Peyer's patch (tissue), 4 donors: Measurements from ENCODE around the gene CTNNA2.

ENCODE experiments used
- POLR2A ChIP-seq, 2 donors: fragments of 450-650 bp; IDR thresholded peaks; one replicate each; pipeline ENCODE4 v1.5.1; 2017; ENCODE audit warnings: antibody characterized with exemption in 2 of 2, mild to moderate bottlenecking in 2 of 2, moderate library complexity in 2 of 2
- TF ChIP-seq, protein P1 (sequence below), 6 experiments: fragments of 450-650 bp in 4 of 6; fragments of 200-600 bp in 2 of 6; sonication (generic) in 1 of 6; IDR thresholded peaks; one replicate each; pipeline ENCODE4 v1.5.1; 2017 to 2019; ENCODE audit warnings: antibody characterized with exemption in 6 of 6, mild to moderate bottlenecking in 3 of 6, moderate library complexity in 1 of 6

DNA sequence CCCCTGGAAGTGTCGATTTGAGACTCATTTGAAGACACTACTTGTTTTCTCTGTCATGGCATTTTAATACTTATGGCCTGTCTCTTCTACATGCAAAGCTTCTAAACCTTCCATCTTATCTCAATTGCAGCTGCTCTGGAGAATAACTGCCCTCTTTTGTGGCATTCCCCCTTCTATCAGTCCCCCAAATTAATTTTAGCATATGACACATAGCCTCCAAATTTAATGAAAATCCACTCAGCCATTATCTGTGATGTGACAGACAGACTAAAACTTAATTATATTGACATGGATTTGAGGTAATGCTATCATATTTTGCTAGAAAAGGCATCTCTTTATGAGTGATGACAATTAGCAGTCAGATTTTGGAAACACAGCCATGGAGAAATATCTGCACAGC is 720.5 kb downstream of the CTNNA2 start:
- TF ChIP-seq, protein P1, sequence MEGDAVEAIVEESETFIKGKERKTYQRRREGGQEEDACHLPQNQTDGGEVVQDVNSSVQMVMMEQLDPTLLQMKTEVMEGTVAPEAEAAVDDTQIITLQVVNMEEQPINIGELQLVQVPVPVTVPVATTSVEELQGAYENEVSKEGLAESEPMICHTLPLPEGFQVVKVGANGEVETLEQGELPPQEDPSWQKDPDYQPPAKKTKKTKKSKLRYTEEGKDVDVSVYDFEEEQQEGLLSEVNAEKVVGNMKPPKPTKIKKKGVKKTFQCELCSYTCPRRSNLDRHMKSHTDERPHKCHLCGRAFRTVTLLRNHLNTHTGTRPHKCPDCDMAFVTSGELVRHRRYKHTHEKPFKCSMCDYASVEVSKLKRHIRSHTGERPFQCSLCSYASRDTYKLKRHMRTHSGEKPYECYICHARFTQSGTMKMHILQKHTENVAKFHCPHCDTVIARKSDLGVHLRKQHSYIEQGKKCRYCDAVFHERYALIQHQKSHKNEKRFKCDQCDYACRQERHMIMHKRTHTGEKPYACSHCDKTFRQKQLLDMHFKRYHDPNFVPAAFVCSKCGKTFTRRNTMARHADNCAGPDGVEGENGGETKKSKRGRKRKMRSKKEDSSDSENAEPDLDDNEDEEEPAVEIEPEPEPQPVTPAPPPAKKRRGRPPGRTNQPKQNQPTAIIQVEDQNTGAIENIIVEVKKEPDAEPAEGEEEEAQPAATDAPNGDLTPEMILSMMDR (IDR thresholded peaks at IDR 0.05), result no peak
- TF ChIP-seq POLR2A (IDR thresholded peaks at IDR 0.05), result no peak
